ENCODE data around the gene AANAT.

The AANAT gene

DNA sequence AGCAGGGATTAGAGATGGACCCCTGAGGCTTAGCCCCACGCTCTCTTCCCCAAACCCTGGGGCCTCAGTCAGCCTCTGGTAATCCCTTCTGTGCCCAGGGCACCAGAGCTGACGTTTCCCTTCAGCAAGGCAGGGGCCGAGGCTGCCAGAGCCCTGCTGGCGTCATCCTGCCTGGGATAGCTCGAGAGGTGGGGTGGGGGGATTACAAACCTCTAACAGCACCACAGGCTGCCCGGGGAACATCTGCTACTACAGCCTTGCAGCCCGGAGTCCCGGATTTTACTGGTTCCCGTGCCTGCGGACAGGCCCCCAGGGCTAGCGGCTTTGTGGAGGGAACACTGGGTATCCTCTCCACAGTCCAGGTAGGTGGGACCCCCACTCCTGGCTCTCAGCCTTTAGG lies at the start of gene AANAT:
AANAT (plus strand) TSS at position 238 of the 400 bp plus-strand sequence. CDS start 1,144 bp downstream, outside the sequence.
- no peak for DNase-seq (ENCODE audit: low read depth in 2 of 2)

DNA sequence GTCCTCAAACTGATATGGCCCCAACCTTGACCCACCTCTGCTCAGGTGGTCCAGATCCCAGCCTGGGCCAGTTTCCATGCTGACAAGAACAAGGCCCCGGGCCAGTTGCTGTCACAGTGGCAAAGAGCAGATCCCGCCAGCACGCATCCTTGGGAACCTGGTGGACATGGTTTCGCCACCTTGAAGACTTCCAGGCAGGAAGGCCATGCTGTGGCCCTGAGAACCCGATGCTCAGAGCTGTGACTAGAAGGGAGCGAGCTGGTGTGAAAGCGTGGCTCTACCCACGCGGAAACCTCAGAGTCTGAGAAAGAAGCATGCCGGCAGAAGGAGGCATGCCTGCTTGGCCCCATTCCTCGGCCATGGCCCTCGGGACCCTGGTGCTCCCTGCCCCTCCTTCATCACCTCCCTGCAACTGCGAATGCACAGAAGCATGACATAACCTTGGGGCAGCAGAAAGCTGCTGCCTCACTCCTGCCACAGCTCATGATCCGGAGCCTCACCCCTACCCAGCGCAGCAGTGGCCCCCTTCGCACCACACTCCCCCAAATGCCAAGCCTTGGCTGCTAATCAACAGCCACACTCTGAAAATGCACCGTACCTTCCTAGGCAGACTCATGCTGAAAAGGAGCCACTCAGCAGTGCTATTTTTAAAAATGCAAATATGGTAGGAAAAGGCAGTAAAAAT lies 47.7 kb upstream of the AANAT start:
- DNase-seq (ENCODE audit: low read depth in 2 of 2) = no peak

DNA sequence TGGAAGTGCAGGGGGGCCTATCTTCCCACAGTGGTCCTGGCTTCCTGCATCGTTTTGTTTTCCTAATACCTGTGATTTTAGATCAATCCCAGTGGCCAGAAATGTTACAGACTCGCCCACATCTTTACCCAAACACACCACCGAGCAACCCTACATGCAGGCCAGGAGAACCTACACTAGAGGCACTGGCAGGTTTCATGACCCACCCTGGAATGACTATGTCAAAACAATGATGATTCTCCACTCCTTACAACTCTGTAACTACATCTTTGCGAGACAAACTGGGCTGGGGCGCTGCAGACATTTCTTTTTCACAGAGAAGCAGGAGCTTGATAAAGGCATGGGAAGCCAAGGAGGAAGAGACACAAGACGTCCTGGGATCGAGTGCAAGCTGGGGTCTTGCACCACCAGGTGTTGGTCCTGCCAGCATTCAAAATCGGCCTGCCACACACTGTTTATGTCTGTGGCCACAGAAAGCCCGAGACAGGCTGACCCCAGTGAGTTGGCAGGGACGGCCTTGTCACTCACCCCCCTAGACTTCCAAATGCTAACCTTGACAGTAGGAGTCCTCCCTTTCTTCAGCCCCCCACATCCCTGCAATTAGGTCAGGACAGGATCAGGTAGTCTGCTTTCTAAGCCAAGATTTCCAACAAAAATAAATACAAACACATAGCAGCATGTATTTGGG lies 46.9 kb upstream of the AANAT start:
- no peak for DNase-seq (ENCODE audit: low read depth in 2 of 2)

DNA sequence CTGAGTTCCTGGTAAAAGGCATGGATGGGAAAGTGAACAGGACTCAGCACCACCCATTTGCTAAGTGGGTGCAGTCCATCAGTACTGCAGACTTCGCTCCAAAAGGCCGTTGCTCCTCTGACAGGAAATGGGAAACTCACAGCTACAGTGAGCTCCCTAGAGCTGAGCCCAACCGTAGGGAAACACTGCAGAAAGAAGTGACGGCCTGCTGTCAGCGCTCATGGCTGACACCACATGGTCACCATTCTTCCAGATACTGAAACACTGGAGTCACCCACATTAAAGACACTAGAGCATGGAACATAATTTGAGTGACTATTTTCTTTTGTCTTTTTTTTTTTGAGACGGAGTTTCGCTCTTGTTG lies 46.4 kb upstream of the AANAT start:
- DNase-seq (ENCODE audit: low read depth in 2 of 2) = no peak

DNA sequence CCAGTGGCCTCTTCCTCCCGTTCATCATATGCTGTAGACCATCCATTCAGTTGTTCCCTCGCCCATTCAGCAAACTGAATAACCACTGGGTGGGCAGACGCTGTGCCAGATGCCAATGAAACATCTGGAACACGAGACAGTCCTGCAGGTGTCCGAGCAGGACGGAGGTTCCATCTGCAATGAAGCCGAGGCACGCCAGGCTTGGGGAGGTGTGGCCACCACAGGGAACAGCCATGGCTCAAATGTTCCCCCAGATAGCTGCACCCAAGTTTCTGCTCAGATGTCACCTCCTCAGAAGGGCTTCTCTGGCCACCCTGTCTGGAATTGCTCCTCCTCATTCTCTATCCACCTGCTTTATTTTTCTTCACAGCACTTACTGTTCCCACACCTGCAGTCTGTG lies 45.0 kb upstream of the AANAT start:
- no peak for DNase-seq (ENCODE audit: low read depth in 2 of 2)

DNA sequence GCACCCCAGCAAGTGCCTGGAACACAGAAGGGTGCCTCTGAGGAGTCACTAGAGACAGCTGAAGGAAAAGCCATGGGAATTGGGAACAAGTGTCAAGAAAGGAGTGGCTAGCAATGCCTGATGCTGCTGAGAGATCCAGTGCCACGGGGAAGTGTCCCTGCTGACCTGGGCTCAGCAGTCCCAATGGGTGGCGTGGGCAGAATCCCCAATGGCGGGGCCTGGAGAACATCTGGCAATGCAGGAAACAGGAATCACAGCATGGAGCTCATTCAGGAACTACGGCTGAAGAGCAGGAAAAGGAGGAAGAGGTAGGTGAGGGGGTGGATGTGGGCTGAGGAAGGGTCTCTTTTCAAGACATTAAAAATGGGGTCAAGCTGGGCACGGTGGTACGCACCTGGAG lies 44.5 kb upstream of the AANAT start:
- no peak for DNase-seq (ENCODE audit: low read depth in 2 of 2)

DNA sequence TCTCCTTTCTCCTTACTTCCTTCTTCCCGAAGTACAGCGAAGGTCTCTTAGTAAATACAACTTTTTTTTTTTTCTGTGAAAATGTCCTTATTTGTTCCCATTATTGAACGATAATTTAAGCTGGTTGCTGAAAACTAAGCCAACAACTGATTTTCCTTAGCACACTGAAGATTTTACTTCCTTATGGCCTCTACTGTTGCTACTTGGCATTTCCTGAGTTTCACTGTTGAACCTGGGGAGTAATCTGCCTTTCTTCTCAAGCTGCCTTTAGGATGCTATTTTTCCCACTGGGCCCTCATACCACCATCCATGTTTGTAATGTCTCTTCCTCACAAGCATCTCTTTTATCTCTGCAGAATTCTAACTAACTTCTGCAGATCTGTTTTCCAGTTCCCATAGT lies 40.5 kb upstream of the AANAT start:
- DNase-seq (ENCODE audit: low read depth in 2 of 2) = no peak

DNA sequence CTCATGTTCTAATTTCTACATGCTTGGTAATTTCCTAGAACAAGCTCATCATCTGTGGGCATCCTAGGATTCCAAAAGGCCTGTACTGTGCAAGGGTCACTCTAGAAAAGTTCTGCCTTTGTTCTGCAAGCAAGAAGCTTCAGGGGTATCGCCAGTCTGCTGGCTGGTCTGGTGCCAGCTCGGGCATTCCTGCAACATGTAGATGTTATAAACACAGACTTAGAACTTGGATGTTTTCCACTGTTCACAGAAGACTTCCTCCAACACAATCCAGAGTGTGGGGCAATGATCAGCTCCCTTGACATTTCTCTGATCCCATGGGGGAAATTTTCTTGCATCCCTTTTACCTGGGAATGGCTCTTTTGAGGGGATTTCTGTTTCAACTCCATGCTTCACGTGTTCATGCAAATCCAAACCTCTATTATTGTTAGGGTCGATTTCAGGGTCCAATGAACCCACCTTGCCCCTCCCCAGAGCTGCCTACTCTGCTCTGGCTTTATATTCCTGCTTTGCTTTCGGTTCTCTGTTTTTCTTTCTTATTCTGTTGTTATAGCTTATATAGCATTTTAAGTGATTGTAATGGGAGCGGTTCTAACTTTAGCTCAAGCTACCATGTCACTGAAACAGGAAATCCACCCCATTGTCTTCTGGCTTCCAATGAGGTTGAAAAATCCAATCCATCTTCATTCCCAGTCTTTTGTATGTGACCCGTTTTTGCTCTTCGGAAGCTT lies 39.7 kb upstream of the AANAT start:
- no peak for DNase-seq (ENCODE audit: low read depth in 2 of 2)

DNA sequence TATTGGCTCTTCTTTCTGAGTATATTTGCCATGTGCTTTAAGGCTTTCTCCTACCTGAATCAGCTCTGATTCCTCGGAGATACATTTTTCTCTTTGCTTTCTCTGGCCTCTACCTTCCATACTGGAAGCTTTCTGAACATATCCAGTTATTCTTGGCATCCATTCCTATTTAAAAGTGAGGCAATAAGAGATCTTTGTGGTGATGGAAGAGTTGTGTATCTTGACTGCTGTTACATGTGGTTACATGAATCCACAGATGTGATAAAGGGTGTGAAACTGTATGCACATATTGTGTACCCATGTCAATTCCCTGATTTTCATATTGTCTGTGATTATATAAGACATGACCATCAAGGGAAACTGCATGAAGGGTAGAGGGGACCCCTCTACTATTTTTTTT lies 38.9 kb upstream of the AANAT start:
- no peak for DNase-seq (ENCODE audit: low read depth in 2 of 2)

DNA sequence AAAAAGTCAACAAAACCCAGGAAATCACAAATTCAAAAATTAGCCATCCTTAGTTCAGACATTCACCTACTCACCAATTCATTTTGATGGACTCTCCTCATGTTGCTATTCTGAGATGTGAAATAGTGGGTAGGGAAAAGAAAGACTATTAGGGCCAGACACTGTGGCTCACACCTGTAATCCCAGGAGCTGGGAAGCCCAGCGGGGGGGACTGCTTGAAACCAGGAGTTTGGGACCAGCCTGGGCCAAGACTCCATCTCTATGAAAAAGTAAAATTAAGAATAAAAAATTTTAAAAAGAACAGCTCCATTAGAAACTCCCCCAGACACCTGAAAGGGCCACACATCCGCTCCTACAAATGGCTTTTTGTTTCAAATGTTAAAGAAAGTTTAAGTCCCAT lies 35.9 kb upstream of the AANAT start:
- DNase-seq (ENCODE audit: low read depth in 2 of 2) = no peak

DNA sequence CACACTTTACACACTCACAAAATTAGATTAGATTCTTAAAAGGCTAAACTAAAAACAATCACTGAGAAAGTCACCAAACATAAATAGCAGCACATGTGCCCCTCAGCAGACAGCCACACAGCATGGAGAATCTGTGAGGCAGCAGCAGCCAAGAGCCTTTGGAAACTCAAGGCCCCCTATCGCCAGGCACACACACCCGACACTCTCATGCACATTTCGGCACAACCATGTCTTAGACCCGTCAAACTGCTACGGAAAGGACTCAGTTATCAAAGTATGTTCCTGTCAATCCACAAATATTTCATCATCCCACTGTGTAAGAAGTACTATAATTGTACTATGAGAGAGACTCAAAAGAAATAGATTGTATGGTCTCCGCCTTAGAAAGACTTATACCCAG lies 35.4 kb upstream of the AANAT start:
- DNase-seq (ENCODE audit: low read depth in 2 of 2) = no peak

DNA sequence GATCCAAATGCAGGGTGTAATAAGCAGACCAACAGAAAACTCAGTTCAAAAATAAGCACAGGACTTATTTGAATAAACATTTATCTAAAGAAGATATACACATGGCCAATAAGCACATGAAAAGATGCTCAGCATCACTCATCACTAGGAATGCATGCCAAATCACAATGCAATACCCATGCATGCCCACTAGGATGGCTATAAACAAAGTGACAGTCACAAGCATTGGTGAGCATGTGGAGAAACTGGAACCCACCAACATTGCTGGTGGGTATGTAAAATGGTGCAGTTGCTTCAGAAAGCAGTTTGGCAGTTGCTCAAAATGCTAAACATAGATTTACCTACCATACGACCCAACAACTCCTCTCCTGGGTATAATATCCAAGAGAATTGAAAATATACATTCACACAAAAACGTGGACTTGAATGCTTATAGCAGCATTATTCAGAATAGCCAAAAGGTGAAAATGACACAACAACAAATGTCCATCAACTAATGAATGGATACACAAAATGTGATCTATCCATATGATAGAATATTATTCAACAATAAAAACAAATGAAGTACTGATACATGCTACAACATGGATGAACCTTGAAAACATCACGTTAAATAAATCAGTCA lies 34.6 kb upstream of the AANAT start:
- no peak for DNase-seq (ENCODE audit: low read depth in 2 of 2)

DNA sequence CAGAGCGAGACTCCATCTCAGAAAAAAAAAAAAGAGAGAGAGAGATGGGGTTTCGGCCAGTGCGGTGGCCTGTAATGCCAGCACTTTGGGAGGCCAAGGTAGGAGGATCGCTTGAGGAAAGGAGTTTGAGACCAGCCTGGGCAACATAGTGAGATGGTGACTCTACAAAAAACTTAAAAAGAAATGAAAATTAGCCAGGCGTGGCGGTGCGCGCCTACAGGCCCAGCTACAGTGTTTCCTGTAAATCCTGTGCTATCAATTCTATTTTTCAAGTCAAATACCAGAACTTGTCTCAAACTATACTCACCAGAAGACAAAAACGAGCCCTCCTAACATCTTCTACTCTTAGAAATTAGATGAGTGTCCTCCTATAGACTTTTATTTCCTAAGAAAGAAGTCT lies 33.7 kb upstream of the AANAT start:
- DNase-seq (ENCODE audit: low read depth in 2 of 2) = no peak

DNA sequence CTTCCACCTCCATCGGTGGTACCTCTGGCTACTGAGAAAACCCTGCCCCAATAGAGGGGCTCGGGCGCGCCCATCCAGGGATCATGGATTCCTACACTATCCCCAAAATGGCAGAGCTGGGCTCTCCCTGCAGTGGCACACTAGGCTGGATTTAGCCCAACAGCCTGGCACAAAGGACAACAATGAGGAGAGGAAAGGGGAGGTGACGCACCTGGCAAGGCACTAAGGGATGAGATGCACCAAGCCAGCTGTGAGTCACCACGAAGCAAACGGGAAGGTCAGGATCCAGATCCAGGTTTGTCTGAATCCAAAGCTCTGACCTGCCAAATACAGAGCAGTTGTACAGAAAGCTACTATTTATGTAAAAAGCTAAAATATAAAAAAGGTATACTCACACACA lies 32.5 kb upstream of the AANAT start:
- no peak for DNase-seq (ENCODE audit: low read depth in 2 of 2)

DNA sequence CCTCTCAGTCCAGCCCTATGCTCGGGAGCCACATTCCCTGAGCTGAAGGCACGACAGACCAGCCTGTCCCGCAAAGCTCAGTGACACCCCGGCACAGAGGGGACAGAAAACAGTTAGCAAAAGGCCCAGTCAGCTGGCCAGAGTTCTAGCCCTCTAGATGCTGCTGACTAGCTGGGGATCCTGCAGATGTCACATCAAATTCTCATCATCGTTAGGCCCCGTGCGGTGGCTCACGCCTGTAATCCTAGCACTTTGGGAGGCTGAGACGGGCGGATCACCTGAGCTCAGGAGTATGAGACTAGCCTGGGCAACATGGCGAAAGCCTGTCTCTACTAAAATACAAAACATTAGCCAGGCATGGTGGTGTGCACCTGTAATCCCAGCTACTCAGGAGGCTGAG lies 31.7 kb upstream of the AANAT start:
- no peak for DNase-seq (ENCODE audit: low read depth in 2 of 2)

DNA sequence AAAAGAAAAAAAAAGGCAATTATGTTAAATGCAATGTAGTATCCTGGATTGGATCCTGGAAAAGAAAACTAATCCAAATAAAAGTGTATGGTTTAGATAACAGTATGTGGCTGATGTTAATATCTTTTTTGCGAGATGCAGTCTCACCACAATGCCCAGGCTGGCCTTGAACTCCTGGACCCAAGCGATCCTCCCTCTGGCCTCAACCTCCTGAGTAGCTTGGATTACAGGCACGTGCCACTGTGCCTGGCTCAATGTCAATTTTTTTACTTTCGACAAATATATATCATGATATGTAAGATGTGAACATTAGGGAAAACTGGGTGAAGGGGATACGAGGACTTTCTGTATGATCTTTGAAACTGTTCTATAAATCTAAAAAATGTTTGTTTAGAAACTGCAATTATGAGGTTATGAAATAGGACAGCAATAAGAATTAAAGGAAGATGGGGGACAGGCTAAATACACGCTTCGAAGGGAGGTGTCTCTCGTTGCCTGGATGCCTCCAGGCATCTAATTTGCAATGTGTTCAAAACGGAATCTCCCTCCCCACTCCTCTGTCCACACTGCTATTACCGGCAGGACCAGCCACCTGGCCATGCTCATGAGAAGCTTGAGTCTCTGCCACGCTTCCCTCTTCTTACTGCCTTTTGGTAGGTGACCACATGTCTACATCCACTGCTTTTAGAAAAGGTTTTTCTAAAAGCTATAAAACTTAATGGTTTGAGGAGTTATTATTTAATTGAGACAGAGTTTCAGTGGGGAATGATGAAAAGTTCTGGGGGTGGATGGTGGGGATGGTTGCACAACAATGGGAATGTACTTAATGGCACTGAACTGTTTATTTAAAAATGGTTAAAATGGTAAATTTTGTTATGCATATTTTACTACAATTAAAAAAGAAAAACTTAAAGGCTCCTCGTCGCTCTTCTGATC lies 29.7 kb upstream of the AANAT start:
- DNase-seq (ENCODE audit: low read depth in 2 of 2) = no peak

DNA sequence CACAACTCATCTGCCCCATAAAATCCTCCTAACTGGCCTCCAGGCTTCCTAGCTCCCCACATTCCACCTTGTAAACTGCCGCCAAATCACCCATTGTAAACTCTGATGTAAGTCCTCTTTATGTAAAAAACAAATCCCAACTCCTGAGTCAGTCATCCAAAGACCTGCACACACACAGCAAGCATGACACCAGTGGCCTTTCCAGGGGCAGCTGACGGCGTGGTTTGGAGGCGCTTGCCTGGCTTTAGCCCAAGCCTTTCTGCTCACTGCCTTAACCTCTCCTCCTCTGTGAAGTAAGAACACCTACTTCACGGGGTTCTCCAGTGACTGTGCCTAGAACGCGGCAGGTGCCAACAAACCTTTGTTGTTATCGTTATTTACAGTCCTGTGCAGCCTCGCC lies 28.5 kb upstream of the AANAT start:
- DNase-seq (ENCODE audit: low read depth in 2 of 2) = no peak

DNA sequence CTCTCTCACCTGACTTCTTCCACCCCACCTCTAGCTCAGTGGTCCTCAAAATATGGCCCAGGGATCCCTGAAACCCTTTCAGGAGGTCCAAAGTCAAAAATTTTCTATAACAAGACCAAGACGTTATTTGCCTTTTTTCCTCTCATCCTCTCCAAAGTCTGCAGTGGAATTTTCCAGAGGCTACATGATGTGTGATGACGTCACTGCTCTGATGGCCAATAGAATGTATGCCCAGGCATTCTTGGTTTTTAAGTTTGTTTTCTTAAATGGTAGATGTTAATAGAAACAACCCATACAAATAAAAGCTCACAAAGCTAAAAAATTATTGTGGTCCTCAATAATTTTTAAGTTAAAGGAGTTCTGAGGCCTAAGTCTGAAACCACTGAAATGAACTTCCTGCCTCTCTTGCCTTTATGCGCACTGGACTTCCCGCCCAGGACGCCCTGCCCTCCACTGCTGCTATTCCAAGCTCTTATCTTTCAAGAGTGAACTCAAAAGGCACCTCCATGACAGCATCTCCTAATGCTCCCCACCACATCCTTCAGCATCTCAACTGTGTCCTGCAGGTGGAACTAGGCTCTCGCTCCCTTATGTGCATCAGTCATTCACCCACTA lies 28.0 kb upstream of the AANAT start:
- no peak for DNase-seq (ENCODE audit: low read depth in 2 of 2)

DNA sequence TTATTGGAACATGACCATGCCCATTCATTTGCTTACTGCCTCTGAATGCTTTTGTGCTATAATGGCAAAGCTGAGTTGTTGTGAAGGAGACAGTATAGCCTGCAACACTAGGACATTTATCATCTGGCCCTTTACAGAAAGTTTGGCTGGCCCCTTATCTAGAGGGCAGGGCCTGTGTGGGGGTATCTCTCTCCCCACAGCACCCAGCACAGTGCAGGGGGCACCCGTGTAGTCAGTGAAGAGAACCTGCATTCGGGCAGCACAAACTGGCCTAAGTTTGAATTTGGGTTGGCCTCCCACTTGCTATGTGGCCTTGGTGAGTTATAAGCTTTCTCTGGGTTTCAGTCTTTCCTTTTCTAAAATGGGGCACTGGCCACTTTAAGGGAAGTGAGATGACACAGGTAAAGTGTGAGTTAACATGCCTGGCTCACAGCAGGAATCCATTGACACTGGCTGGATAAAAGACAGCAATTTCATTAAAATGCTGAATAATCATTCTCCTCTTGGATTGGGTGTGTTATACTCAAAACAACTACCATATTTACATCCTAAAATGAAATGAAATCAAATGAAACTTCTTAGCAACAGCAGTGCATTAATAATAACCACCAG lies 26.5 kb upstream of the AANAT start:
- no peak for DNase-seq (ENCODE audit: low read depth in 2 of 2)

DNA sequence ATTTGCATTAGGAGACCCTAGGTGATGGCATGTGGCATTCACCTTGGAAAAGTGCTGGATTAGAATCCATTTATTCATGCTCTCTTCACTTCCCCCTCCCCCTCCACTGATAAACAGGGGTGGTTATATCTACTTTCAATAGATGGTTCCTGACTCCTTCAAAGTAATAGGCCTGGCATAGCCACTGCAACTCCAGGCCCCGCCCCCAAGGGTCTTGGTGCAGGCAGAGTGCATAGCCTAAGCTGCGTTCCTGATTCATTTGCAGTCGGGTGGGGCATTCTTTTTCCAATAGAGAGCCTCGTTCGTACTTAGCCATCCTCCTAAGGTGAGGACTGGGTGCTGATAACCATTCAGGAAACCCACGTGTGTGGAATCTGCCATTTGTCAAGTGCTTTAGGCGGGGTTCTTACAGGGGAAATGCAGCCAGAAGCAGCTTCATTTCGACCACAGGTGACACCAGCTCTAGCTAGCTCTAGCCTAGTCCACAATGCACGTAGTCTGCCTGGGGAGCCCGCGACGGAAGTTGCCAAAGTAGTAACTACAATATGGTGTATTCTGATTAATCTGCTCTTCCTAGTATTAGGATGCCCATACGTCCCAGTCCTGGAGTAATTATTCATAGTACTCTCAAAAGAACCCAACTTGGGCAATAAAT lies 25.6 kb upstream of the AANAT start:
- no peak for DNase-seq (ENCODE audit: low read depth in 2 of 2)
